ENCODE measurements around the gene DHPS.

Gene DHPS

DNA sequence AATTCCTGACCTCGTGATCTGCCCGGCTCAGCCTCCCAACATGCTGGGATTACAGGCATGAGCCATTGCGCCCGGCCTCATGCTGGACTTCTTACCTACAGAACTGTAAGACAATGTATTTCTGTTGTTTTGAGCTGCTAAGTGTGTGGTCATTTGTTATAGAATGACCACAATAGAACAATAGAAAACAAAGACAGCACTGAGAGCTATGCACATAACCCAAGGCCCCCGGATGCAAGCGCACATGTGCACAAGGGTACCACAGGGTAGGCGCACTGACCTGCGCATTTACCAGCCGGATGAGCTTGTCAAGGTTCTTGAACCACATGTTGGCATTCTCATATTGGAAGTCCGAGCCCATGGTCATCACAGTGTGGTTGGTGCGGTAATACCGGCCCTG, 20.7 kb downstream of the DHPS start:
- Histone ChIP-seq H3K4me3 (replicated peaks; ENCODE audit: insufficient read depth, low read length) (no peak overlapping the region), H3K27me3 (ENCODE audit: insufficient read depth, poor library complexity, severe bottlenecking) (no peaks in the 10 kb centered on the region), H3K27ac (replicated peaks) (no peak overlapping the region)
- DNase-seq (ENCODE audit: low read depth in 1 of 2, low spot score in 1 of 2): no peak
- no peak for TF ChIP-seq GABPA (IDR thresholded peaks at IDR 0.05; ENCODE audit: low read depth)
- no peak for TF ChIP-seq SPI1 (IDR thresholded peaks at IDR 0.05; ENCODE audit: borderline replicate concordance, low read depth)
- TF ChIP-seq, protein P1, sequence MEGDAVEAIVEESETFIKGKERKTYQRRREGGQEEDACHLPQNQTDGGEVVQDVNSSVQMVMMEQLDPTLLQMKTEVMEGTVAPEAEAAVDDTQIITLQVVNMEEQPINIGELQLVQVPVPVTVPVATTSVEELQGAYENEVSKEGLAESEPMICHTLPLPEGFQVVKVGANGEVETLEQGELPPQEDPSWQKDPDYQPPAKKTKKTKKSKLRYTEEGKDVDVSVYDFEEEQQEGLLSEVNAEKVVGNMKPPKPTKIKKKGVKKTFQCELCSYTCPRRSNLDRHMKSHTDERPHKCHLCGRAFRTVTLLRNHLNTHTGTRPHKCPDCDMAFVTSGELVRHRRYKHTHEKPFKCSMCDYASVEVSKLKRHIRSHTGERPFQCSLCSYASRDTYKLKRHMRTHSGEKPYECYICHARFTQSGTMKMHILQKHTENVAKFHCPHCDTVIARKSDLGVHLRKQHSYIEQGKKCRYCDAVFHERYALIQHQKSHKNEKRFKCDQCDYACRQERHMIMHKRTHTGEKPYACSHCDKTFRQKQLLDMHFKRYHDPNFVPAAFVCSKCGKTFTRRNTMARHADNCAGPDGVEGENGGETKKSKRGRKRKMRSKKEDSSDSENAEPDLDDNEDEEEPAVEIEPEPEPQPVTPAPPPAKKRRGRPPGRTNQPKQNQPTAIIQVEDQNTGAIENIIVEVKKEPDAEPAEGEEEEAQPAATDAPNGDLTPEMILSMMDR (IDR thresholded peaks at IDR 0.05; ENCODE audit: insufficient read depth, low read length): no peak
- TF ChIP-seq, protein P2, sequence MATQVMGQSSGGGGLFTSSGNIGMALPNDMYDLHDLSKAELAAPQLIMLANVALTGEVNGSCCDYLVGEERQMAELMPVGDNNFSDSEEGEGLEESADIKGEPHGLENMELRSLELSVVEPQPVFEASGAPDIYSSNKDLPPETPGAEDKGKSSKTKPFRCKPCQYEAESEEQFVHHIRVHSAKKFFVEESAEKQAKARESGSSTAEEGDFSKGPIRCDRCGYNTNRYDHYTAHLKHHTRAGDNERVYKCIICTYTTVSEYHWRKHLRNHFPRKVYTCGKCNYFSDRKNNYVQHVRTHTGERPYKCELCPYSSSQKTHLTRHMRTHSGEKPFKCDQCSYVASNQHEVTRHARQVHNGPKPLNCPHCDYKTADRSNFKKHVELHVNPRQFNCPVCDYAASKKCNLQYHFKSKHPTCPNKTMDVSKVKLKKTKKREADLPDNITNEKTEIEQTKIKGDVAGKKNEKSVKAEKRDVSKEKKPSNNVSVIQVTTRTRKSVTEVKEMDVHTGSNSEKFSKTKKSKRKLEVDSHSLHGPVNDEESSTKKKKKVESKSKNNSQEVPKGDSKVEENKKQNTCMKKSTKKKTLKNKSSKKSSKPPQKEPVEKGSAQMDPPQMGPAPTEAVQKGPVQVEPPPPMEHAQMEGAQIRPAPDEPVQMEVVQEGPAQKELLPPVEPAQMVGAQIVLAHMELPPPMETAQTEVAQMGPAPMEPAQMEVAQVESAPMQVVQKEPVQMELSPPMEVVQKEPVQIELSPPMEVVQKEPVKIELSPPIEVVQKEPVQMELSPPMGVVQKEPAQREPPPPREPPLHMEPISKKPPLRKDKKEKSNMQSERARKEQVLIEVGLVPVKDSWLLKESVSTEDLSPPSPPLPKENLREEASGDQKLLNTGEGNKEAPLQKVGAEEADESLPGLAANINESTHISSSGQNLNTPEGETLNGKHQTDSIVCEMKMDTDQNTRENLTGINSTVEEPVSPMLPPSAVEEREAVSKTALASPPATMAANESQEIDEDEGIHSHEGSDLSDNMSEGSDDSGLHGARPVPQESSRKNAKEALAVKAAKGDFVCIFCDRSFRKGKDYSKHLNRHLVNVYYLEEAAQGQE (IDR thresholded peaks at IDR 0.05; ENCODE audit: insufficient replicate concordance, low read depth): no peak
- TF ChIP-seq POLR2AphosphoS5 (IDR thresholded peaks at IDR 0.05; ENCODE audit: low read depth): no peak

DNA sequence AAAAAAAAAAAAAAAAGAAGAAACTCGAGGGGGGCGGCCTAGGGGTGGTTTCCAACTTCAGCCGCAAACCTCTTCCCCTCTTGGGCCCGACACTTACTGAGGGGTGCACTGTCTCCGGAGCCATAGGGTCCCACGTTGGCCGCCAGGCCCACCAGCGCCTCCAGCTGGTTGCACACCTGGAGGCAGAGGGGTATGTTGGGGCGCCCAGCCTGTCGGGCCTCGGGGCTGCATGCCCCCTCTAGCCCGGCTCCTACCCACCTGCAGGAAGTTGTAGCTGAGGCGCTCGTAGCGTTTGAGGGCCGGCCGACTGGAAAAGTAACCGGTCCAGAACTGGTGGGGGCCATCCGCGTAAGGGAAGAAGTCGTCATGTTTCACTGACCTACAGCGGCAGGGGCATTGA, 23.7 kb downstream of the DHPS start:
- no peaks in the 10 kb centered on the region for H3K27me3 ChIP-seq (ENCODE audit: insufficient read depth, poor library complexity, severe bottlenecking)
- TF ChIP-seq POLR2AphosphoS5 (IDR thresholded peaks at IDR 0.05; ENCODE audit: low read depth): no peak
- TF ChIP-seq, protein P1 (IDR thresholded peaks at IDR 0.05; ENCODE audit: insufficient read depth, low read length): no peak
- no peak for TF ChIP-seq SPI1 (IDR thresholded peaks at IDR 0.05; ENCODE audit: borderline replicate concordance, low read depth)
- TF ChIP-seq, protein P2 (IDR thresholded peaks at IDR 0.05; ENCODE audit: insufficient replicate concordance, low read depth): no peak
- no peak for TF ChIP-seq GABPA (IDR thresholded peaks at IDR 0.05; ENCODE audit: low read depth)
- no peak overlapping the region for H3K4me3 ChIP-seq (replicated peaks; ENCODE audit: insufficient read depth, low read length)
- no peak for DNase-seq (ENCODE audit: low read depth in 1 of 2, low spot score in 1 of 2)
- H3K27ac ChIP-seq (replicated peaks): no peak overlapping the region

DNA sequence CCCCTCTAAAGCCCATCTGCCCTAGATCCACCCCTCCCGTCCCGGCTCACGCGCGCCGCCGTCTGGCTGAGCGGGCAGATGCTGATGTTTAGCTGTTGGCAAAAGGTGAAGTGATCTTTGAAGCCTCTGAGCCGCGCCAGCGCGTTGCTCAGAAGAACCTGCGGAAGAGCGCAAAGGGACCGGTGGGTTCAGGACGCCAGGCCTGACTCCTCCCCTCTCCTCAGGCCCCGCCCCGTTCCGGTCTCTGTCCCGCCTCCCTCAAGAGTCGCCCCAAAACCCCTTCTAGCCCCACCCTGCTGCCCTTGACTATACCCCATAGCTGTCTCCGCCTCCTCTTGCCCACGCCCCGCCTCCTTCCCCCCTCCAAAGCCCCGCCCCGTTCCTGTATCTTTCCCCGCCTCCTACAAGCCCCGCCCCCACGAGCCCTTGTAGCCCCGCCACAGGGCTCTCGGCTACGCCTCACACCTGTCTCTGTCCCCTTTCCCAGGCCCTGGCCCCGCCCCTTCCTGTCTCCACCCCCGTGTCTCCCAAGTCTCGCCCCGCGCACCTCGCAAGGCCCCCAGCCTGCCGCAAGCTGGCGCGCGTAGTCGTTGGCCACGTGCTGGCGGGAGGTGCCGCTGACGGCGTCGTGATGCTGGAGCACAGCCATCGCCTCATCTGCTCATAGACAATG, 24.6 kb downstream of the DHPS start:
- no peak for DNase-seq (ENCODE audit: low read depth in 1 of 2, low spot score in 1 of 2)
- Histone ChIP-seq H3K4me3 (replicated peaks; ENCODE audit: insufficient read depth, low read length) (no peak overlapping the region), H3K27me3 (ENCODE audit: insufficient read depth, poor library complexity, severe bottlenecking) (no peaks in the 10 kb centered on the region), H3K27ac (replicated peaks) (no peak overlapping the region)
- TF ChIP-seq GABPA (IDR thresholded peaks at IDR 0.05; ENCODE audit: low read depth) (no peak), POLR2AphosphoS5 (IDR thresholded peaks at IDR 0.05; ENCODE audit: low read depth) (peak; percentile 22; the same call in 1 of the 2 replicates), SPI1 (IDR thresholded peaks at IDR 0.05; ENCODE audit: borderline replicate concordance, low read depth) (no peak)
- TF ChIP-seq, protein P1 (IDR thresholded peaks at IDR 0.05; ENCODE audit: insufficient read depth, low read length): no peak

DNA sequence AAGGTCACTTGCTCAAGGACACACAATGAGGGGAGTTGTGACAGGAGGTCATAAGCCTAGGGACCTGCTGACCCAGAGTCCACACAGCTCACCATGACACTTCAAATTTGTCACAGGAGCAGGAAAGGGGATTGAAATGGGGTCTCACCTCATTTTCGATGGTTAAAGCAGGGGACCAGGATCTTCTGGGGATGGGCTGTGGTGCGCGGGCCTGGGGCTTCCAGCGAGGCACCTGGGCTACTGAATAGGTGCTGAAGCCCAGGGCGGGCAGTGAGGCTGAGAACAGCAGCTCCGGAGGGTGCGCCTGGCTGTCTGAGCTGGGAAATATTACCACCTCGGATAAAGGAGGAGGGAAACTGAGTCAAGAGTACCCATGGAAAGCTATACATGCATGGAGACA, 26.1 kb downstream of the DHPS start:
- no peak for TF ChIP-seq SPI1 (IDR thresholded peaks at IDR 0.05; ENCODE audit: borderline replicate concordance, low read depth)
- TF ChIP-seq, protein P2 (IDR thresholded peaks at IDR 0.05; ENCODE audit: insufficient replicate concordance, low read depth): no peak
- TF ChIP-seq POLR2AphosphoS5 (IDR thresholded peaks at IDR 0.05; ENCODE audit: low read depth): no peak
- no peak for TF ChIP-seq GABPA (IDR thresholded peaks at IDR 0.05; ENCODE audit: low read depth)
- TF ChIP-seq, protein P1 (IDR thresholded peaks at IDR 0.05; ENCODE audit: insufficient read depth, low read length): no peak
- H3K27me3 ChIP-seq (ENCODE audit: insufficient read depth, poor library complexity, severe bottlenecking): no peaks in the 10 kb centered on the region
- no peak overlapping the region for H3K4me3 ChIP-seq (replicated peaks; ENCODE audit: insufficient read depth, low read length)
- DNase-seq (ENCODE audit: low read depth in 1 of 2, low spot score in 1 of 2): no peak
- no peak overlapping the region for H3K27ac ChIP-seq (replicated peaks)
